Measurements from ENCODE around the gene SBF2.

SBF2 gene

DNA sequence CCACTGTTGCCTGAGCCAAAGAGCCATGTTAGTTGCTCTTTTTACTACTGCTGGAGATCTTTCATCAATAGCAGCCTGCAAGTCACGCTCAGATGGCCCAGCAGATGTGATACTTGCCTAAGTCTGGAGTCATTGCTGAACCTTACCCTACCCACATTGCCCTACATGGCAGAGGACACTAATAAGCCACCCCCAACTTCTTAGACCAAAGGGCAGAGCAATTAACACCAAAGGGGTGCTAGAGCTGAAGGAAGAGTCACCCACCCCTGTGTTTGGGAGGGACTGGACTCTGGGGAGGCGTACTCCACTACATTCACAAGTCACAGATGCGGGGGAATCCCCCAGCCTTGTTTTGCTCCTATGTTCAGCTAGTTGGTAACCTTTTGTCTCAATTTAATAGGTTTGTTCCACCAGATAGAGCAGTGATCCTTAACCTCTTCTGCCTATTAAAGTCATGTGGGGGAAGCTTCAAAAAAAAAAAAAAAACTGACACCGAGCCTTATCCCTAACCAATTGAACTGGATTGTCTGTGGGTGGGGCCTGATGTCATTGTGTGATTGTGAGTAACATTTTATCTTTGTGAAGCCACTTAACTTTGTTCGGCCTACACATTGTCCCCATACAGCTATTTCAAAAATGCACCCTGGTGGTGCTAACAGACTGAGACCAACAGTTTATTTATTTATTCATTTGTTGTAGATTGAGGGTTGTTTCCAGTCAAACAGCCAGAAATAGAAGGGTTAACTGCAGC lies 23.9 kb upstream of the SBF2 start:
- no peak for DNase-seq (ENCODE audit: low read depth)

DNA sequence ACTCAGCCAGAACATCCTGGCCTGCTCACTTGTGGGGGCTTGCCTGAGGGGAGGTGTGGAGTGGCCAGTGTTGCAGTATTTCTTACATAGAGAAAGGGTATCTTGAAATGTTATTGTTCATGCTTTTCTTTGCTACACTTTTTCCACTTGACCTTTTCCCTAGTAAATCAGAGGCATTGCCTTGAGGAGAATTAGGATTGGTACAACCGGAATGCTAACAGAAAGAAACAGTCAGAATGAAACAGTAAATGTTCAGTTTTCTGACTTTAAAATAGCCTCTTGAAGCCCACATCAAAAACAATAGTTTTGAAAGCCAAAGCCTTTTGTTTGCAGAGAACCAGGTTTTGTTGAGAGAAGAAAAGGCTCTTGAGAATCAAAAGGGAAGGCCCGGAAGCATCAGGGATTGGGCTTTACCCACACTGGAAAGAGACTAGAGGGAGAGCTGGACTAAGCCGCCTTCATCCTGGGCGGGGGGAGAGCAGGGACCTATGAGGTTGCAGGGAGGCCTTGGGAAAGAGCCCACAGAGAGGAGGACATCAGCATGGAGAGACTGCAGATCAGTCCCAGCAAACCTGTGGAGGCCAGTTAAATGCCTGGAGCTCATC lies 23.2 kb upstream of the SBF2 start:
- no peak for DNase-seq (ENCODE audit: low read depth)

GRCh38 chr11:10315083-10315482 lies 21.1 kb upstream of the SBF2 start:
- no peak for DNase-seq (ENCODE audit: low read depth)

DNA sequence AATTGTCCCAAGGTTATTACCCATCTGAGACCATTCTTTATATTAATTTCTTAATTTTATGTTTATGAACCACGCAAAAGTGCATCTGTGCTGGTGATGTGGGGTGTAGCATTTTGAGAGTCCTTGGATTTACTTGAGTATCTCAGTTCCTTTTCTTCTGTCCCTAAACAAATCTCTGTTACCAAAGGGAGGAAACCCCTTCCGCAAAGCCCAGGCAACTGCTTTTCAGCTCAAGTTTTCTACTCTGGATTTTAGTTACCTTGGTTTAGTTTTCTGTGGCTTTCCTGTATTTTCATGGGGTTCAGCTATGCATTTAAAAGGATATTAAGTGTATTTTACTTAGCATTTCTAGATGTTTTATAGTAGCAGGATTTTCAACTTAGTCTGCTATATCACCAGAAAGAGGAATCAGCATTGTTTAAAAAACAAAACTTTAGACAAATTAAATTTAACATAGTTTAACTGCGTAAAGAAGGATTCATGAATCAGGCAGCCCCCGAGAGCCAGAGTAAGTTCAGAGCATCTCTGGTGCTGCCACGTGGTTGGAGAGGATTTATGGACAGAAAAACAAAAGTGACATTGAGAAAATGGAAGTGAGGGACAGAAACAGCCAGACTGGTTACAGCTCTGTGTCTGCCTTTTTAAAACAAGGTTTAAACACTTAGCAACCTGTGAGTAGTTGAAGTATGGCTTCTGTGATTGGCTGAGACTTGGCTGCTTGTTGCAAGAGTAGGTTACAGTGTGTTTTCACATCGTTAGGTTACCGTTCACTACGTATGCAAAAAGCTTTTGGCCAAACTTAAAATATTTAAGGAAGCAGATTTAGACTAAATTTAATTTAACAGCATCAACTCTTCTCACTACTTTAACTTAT lies 20.4 kb upstream of the SBF2 start:
- DNase-seq (ENCODE audit: low read depth), result no peak

DNA sequence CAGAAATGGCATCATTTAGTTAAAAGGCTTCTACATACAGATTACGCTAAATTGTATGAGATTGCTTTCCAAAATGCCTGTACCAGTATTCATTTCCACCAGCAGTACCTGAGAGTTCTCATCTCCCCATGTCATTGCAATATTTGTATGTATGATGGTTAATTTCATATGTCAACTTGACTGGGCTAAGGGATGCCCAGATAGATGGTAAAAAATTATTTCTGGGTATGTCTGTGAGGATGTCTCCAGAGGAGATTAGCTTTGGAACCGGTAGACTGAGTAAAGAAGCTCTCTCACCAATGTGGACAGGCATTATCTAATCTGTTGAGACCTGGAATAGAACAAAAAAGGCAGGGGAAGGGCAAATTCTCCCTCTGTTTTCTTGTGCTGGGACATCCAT lies 17.8 kb upstream of the SBF2 start:
- DNase-seq (ENCODE audit: low read depth), result no peak

- DNase-seq (ENCODE audit: low read depth), result no peak
Observed at GRCh38 chr11:10310301-10310841, 16.4 kb upstream of the SBF2 start.

DNA sequence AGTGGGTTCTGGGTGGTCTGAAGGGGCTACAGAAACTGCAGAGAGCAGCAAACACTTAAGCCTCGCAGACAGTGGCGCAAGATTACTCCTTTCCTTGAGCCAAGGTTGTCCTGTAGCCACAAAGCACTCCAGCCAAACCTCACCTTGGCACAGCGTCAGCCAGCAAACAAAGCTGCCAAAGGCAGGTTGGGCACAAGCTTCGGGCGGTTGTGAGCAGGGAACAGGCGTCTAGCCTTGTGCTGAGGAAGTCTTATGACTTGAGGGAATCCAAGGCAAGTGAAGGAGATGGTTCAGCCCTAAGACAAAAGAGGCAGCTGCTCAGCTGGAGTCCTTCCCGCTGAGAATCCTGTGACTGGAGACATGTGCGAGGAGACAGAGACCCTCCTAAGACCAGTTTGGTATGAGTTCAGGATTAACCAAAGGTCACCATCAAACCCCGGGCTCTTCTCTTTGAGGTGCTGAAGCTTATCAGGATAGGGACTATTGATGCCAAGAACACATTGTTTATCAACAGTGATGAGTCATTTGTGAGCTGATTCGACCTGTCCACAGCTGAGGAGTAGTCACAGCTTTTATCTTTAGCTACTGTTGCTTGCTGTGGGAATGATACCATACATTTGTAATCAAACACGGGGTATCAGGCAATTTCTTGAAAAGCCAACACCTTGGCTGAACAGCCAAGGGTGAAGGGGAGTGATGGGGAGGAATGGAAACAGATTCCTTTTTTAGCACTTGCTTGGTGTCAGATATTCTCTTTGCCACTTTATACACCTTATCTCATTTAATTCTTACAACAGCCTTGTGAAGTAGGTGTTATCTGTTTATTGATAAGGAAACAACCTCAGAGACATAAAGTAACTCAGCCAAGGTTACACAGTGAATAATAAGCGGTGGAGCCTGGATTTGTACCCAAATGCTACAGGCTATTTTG lies 15.4 kb upstream of the SBF2 start:
- DNase-seq (ENCODE audit: low read depth), result no peak

DNA sequence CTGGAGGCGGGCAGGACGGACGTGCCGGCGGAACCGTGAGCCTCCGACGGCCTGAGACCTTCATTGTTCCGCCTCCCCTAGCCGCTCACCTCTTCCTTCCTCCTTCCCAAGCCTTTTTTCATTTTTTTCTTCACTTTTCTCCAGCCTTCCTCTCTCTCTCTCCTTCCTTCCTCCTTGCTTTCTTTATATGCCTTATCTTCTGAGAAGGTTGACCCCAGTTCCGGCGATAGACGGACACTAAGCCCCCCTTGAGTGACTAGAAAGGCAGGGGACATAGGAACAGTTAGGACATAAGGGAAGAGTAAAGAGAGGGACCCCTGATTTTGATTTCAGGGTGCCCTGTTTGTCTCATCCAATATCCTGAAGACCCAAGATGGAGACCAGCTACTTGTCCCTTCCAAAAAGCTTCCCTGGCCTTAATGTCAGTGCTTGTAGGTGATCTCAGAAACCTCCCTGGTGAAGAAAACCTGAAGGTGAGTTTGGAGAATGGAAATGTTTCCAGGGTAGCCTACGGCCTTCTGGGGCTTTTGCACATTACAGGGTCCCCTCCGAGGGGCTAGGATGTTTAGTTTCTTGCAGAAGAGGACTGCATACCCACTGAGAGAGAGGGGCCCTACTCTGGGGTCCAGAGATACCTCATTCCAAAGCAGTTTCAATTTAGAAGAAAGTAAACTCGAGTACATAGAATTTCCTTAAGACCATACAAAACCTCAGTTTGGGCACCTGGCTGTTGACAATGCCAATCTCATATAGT lies 14.4 kb upstream of the SBF2 start:
- no peak for DNase-seq (ENCODE audit: low read depth)

GRCh38 chr11:10307400-10308200 lies 13.6 kb upstream of the SBF2 start:
- DNase-seq (ENCODE audit: low read depth), result peak; percentile 83

GRCh38 chr11:10307022-10307399 lies 13.0 kb upstream of the SBF2 start:
- no peak for DNase-seq (ENCODE audit: low read depth)

GRCh38 chr11:10305964-10306918 lies 12.2 kb upstream of the SBF2 start:
- no peak for DNase-seq (ENCODE audit: low read depth)

GRCh38 chr11:10305262-10305963 lies 11.4 kb upstream of the SBF2 start:
- DNase-seq (ENCODE audit: low read depth), result no peak

DNA sequence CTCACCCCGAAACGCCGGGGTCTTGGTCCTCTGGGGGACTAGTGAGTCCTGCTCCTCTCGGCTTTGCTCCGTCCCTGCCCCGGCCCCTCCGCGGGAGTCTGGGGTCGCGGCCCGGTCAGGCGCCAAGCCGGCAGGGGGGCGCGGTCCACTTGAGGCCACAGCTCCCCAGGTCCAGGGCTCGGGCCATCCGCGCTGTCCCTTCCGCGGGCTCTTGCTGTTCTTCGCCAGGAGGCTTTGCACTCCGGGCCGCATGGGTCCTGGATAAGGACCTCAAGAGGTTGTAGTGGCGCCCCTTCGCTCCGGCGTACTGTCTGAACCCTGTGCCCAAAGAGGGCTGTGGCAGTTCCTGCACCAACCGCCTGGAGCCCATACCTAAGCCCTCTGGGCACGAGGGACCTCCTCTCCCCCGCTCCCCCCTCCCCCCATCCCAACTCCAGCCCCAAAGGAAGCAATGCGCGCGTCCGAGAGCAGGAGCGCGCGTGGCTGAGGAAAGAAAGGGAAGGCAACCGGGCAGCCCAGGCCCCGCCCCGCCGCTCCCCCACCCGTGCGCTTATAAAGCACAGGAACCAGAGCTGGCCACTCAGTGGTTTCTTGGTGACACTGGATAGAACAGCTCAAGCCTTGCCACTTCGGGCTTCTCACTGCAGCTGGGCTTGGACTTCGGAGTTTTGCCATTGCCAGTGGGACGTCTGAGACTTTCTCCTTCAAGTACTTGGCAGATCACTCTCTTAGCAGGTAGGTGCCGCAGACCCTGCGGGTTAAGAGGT lies 10.7 kb upstream of the SBF2 start, which contains the start of gene ADM:
Gene ADM, plus strand, starts transcription at position 579 of the 767 bp plus-strand sequence. CDS start 628 bp downstream, outside the sequence.
- DNase-seq (ENCODE audit: low read depth), result no peak

DNA sequence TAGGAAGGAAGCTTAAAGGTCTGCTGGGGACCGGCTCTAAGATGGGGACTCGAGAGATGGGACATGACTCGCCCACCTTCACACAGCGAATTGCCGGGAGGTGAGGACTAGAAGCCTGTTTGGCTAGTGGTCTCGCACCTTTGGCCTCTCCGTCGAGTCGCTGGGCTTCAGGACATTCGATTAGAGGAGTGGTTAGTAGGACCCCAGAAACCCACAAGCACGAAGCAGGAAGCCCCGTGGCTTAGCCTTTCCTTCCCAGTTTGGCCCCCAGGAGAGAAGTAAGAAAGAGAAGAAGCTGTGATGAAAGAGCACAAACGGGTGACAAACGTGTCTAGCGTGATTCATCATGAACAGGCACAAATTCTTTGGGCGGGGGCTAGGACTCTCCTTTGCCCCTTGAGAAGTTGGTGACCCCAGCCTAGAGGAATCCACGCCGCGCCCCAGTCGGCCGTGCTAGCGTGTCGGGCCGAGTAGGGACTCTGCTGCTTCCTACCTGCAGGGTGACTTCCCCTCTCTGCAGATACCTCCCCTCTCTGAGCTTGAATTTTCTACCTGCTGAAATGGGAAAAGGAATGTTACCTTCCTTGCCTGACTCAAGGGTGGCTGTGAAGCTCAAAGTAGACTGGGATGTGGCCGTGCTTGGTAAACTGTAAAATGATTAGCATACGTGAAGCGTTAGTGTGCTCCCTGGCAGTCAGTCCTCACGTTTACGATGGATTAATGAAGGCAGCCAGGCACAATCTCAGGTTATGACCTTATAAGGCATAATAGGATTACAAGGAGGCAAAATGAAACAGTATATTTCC lies 9.7 kb upstream of the SBF2 start:
- DNase-seq (ENCODE audit: low read depth), result no peak

DNA sequence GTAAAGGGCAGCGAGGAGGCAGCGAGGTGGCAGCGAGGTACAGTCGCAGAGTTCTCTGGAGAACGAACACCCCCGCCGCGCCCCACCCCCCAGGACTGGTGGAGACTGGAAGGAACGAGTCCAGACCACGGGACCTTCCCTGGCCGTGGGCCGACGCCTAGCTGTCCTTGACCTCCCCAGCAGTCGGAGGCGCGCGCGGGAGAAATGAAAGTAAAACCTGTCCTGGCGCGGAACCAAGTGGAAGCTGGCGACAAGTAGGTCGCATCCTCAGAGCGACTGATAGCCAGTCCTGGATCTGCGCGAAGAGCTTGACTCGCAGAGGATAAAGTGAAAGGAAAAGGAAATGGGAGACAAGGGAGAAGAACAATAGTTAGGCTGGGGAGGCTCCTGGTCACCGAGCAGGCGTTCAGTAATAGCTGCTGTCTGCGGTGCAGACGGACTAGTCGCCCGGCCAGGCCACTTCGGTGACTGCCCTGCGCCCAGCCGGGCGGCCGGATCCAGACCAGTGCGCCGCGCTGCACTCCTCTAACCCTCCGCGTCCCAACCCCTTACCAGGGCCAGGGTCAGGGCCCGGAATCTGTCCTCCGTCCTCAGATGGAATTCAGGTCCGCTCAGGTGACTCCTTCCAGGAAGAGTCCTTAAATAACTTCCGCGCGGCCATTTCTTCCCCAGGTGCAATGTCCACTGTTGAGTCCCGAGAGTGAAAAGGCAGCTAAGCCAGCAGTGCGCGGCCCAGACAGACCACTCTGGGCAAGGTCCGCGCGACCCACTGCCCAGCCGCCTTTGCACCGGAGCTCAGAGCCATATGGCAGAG lies 8.9 kb upstream of the SBF2 start:
- no peak for DNase-seq (ENCODE audit: low read depth)

- DNase-seq (ENCODE audit: low read depth), result no peak
Observed at GRCh38 chr11:10302359-10302743, 8.3 kb upstream of the SBF2 start.
